IMR-90 (cell line): Measurements from ENCODE around the gene AUTS2. TPM values are rescaled to one million over a fixed set of nuclear protein-coding genes. Genes with fewer than 3 reads are reported as not detected.

Experiments
- ATAC-seq: fragments of 200-7000 bp; cut with Tn5 transposase; 2 replicates; pipeline ENCODE4 v1.9.1; 2020; ENCODE audit warnings: low read depth, mild to moderate bottlenecking, moderate library complexity
- BruUV-seq: library from RNA; stranded (reverse); fragments of 400-500 nt; replicated peaks from 2 replicates; lab custom pipeline; 2021; lab: Mats Ljungman, UMichigan
- CTCF ChIA-PET: fragments of 300-600 bp; formaldehyde crosslinking; extraction: SDS; loops from one replicate; lab custom pipeline; 2021; ENCODE audit warnings: antibody characterized with exemption; lab: Yijun Ruan, JAX
- POLR2A ChIA-PET: fragments of 300-600 bp; sonication (Branson Sonifier 250); formaldehyde crosslinking; loops from one replicate; lab custom pipeline; 2022; ENCODE audit warnings: antibody characterized with exemption; ENCODE audit not compliant: unreplicated experiment; lab: Charles Lee
- DNase-seq: peaks from one replicate; pipeline ENCODE4 v3.0.0; 2013
- H2AFZ ChIP-seq: replicated peaks from 2 replicates; pipeline ENCODE3; 2013; ENCODE audit warnings: low read length, mild to moderate bottlenecking; ENCODE audit not compliant: poor library complexity
- H2AK5ac ChIP-seq: 2 replicates; pipeline ENCODE4 v1.6.1; 2013; ENCODE audit warnings: low read depth, low read length, inconsistent platforms
- H2AK9ac ChIP-seq: replicated peaks from 2 replicates; pipeline ENCODE3; 2013; ENCODE audit warnings: mild to moderate bottlenecking, low read depth, low read length, moderate library complexity; ENCODE audit not compliant: poor library complexity
- H2BK120ac ChIP-seq: 2 replicates; pipeline ENCODE4 v1.6.1; 2013; ENCODE audit warnings: low read depth, low read length, inconsistent platforms
- H2BK15ac ChIP-seq: 3 replicates; pipeline ENCODE4 v1.6.1; 2013; ENCODE audit warnings: low read depth, low read length, inconsistent platforms
- H2BK20ac ChIP-seq: 2 replicates; pipeline ENCODE4 v1.6.1; 2013; ENCODE audit warnings: low read depth, mild to moderate bottlenecking, inconsistent platforms, low read length, moderate library complexity
- H2BK5ac ChIP-seq: 2 replicates; pipeline ENCODE4 v1.6.1; 2013; ENCODE audit warnings: mild to moderate bottlenecking, low read depth, low read length, inconsistent platforms; ENCODE audit not compliant: poor library complexity, severe bottlenecking
- H3K14ac ChIP-seq: replicated peaks from 2 replicates; pipeline ENCODE4 v1.6.1; 2013; ENCODE audit warnings: low read depth, low read length, inconsistent platforms
- H3K18ac ChIP-seq: 2 replicates; pipeline ENCODE4 v1.6.1; 2013; ENCODE audit warnings: low read depth, low read length, control low read depth
- H3K23ac ChIP-seq: 2 replicates; pipeline ENCODE4 v1.6.1; 2013; ENCODE audit warnings: low read depth, low read length, inconsistent platforms
- H3K27ac ChIP-seq: 2 replicates; pipeline ENCODE4 v1.5.1; 2013; ENCODE audit warnings: mild to moderate bottlenecking, control low read depth, low read length; ENCODE audit not compliant: insufficient read depth
- H3K27me3 ChIP-seq: 2 replicates; pipeline ENCODE4 v1.6.1; 2013; ENCODE audit warnings: low read length; ENCODE audit not compliant: control insufficient read depth, insufficient read depth
- H3K36me3 ChIP-seq: 2 replicates; pipeline ENCODE4 v1.6.1; 2013; ENCODE audit warnings: low read length, mixed read lengths; ENCODE audit not compliant: control insufficient read depth, insufficient read depth
- H3K4ac ChIP-seq: 2 replicates; pipeline ENCODE4 v1.6.1; 2013; ENCODE audit warnings: low read depth, low read length, inconsistent platforms
- H3K4me1 ChIP-seq: 2 replicates; pipeline ENCODE4 v1.6.1; 2013; ENCODE audit warnings: low read length, mixed read lengths; ENCODE audit not compliant: control insufficient read depth, insufficient read depth
- H3K4me2 ChIP-seq: 2 replicates; pipeline ENCODE4 v1.6.1; 2013; ENCODE audit warnings: low read depth, mild to moderate bottlenecking, control low read depth, low read length, moderate library complexity
- H3K4me3 ChIP-seq: 2 replicates; pipeline ENCODE4 v1.5.1; 2013; ENCODE audit warnings: low read depth, mild to moderate bottlenecking, control low read depth, low read length, moderate library complexity; ENCODE audit not compliant: insufficient read depth
- H3K56ac ChIP-seq: 2 replicates; pipeline ENCODE4 v1.6.1; 2013; ENCODE audit warnings: low read length, inconsistent platforms; ENCODE audit not compliant: insufficient read depth; ENCODE audit errors: extremely low read depth
- H3K79me1 ChIP-seq, 2 experiments: 2 replicates each; pipeline ENCODE4 v1.6.1; 2013; ENCODE audit warnings: low read length in 2 of 2, inconsistent platforms in 1 of 2, low read depth in 1 of 2
- H3K9ac ChIP-seq: 2 replicates; pipeline ENCODE4 v1.6.1; 2013; ENCODE audit warnings: low read depth, low read length, control low read depth
- H3K9me1 ChIP-seq: 2 replicates; pipeline ENCODE4 v1.6.1; 2013; ENCODE audit warnings: low read length, inconsistent platforms; ENCODE audit not compliant: insufficient read depth
- H3K9me3 ChIP-seq: 2 replicates; pipeline ENCODE4 v1.6.1; 2013; ENCODE audit warnings: low read length; ENCODE audit not compliant: control insufficient read depth, insufficient read depth
- H4K20me1 ChIP-seq: 2 replicates; pipeline ENCODE4 v1.6.1; 2013; ENCODE audit warnings: low read length, inconsistent platforms; ENCODE audit not compliant: insufficient read depth
- H4K5ac ChIP-seq: 2 replicates; pipeline ENCODE4 v1.6.1; 2013; ENCODE audit warnings: mild to moderate bottlenecking, low read depth, low read length, control low read depth
- H4K8ac ChIP-seq, 2 experiments: 2 replicates each; pipeline ENCODE4 v1.6.1; 2013; ENCODE audit warnings: low read depth in 2 of 2, low read length in 2 of 2, control low read depth in 1 of 2, inconsistent platforms in 1 of 2
- H4K91ac ChIP-seq: 2 replicates; pipeline ENCODE4 v1.6.1; 2013; ENCODE audit warnings: low read depth, low read length, inconsistent platforms; ENCODE audit not compliant: insufficient read depth
- BHLHE40 ChIP-seq: fragments of 150-350 bp; IDR thresholded peaks from 2 replicates; pipeline ENCODE4 v1.6.1; 2016; ENCODE audit warnings: mild to moderate bottlenecking, low read depth, low read length
- CHD1 ChIP-seq: IDR thresholded peaks from 2 replicates; pipeline ENCODE4 v1.6.1; 2012; ENCODE audit warnings: low read depth, low read length, improper control_type of control experiment
- FOS ChIP-seq: fragments of 150-350 bp; IDR thresholded peaks from 2 replicates; pipeline ENCODE4 v1.6.1; 2016; ENCODE audit warnings: low read depth, low read length
- MXI1 ChIP-seq: IDR thresholded peaks from 2 replicates; pipeline ENCODE4 v1.6.1; 2012; ENCODE audit warnings: low read depth, mild to moderate bottlenecking, low read length, moderate library complexity, borderline replicate concordance
- NFE2L2 ChIP-seq: fragments of 150-350 bp; IDR thresholded peaks from 2 replicates; pipeline ENCODE4 v1.6.1; 2016; ENCODE audit warnings: low read depth, mild to moderate bottlenecking, low read length
- RCOR1 ChIP-seq: IDR thresholded peaks from 2 replicates; pipeline ENCODE4 v1.6.1; 2012; ENCODE audit warnings: mild to moderate bottlenecking, low read length, improper control_type of control experiment; ENCODE audit not compliant: insufficient replicate concordance
- WGBS, 2 experiments: methylation state at CpG; one replicate each; pipeline versions ENCODE4 v1.1.5 to v1.1.7; 2013; ENCODE audit warnings: missing lambda C conversion rate in 2 of 2; ENCODE audit not compliant: insufficient read length in 1 of 2; ENCODE audit errors: extremely low coverage in 2 of 2; 5-methylcytosine and 5-hydroxymethylcytosine counted together
- dilution Hi-C: fragments of 300-500 bp; cut with HindIII; formaldehyde crosslinking; loops from one replicate; pipeline ENCODE4 v1.14.3; 2018; ENCODE audit warnings: low sequenced_read_pairs; ENCODE audit not compliant: unreplicated experiment
- in situ Hi-C: fragments of 300-500 bp; cut with MboI; formaldehyde crosslinking; loops from 3 replicates; pipeline ENCODE4 v1.14.3; 2019; ENCODE audit warnings: low sequenced_read_pairs, inconsistent platforms, mixed read lengths
- intact Hi-C: fragments of 100-400 bp; cut with micrococcal nuclease; formaldehyde crosslinking; loops from 2 replicates; pipeline ENCODE4 v1.10.0; 2022
- polyA plus RNA-seq, 3 experiments: library from polyadenylated mRNA; depleted of rRNA; stranded (reverse); fragments of >200 nt; gene quantifications; 2 replicates each; pipeline ENCODE4 v1.2.3, GENCODE V29; 2012; ENCODE audit warnings: low replicate concordance in 1 of 3
- total RNA-seq: library from RNA; depleted of rRNA; stranded (reverse); fragments of >200 nt; gene quantifications from 2 replicates; pipeline ENCODE4 v1.2.3, GENCODE V29; 2012
- TF ChIP-seq, protein P1 (sequence below): fragments of 150-350 bp; IDR thresholded peaks from 2 replicates; pipeline ENCODE4 v1.6.1; 2016; ENCODE audit warnings: low read depth, mild to moderate bottlenecking, low read length, moderate library complexity, borderline replicate concordance
- TF ChIP-seq, protein P2 (sequence below): conservative IDR thresholded peaks from 2 replicates; pipeline ENCODE4 v1.5.1; 2012; ENCODE audit warnings: mild to moderate bottlenecking, low read depth, low read length, improper control_type of control experiment

The AUTS2 gene
- total and polyA plus RNA-seq, 2 of the 4 experiments (the other 2 are of a cell fraction), result 0.90 to 3.0 TPM

GRCh38 chr7:69550991-69551390, 47.3 kb upstream of the AUTS2 start:
- no peak overlapping the region for H2BK20ac ChIP-seq
- no peaks in the 10 kb centered on the region for H3K27me3 ChIP-seq
- H2AK5ac ChIP-seq, result no peak overlapping the region
- no peaks in the 10 kb centered on the region for H4K20me1 ChIP-seq
- WGBS, 2 experiments, result 50% methylated on average over 2 of the region's 6 CpGs; no CpG with 5 or more reads in 1 of the 2 experiments
- H3K56ac ChIP-seq, result no peak overlapping the region
- no peaks in the 10 kb centered on the region for H3K9me1 ChIP-seq
- no peak overlapping the region for H4K5ac ChIP-seq
- peaks cover 11% of the 10 kb centered on the region for H3K9me3 ChIP-seq
- no peak overlapping the region for H3K9ac ChIP-seq
- no peak overlapping the region for H2BK5ac ChIP-seq
- intact Hi-C loops, result no loop called here
- H3K4me3 ChIP-seq, result no peak overlapping the region
- H3K4ac ChIP-seq, result no peak overlapping the region
- no peak overlapping the region for H3K23ac ChIP-seq
- no peak overlapping the region for H3K4me2 ChIP-seq
- dilution Hi-C loops, result no loop called here
- H3K79me1 ChIP-seq, result no peaks in the 10 kb centered on the region
- H2AFZ ChIP-seq, result no peak overlapping the region
- H2BK120ac ChIP-seq, result no peak overlapping the region
- H4K8ac ChIP-seq, result no peak overlapping the region
- H3K27ac ChIP-seq, result no peak overlapping the region
- no peak overlapping the region for H3K18ac ChIP-seq
- in situ Hi-C loops, result no loop called here
- H3K14ac ChIP-seq, result no peak overlapping the region
- no peak overlapping the region for H2BK15ac ChIP-seq
- ATAC-seq (no peak), DNase-seq (no peak)
- no peak overlapping the region for H4K91ac ChIP-seq
- no peak overlapping the region for H2AK9ac ChIP-seq
- no peaks in the 10 kb centered on the region for H3K36me3 ChIP-seq
- no peaks in the 10 kb centered on the region for H3K4me1 ChIP-seq
- TF ChIP-seq RCOR1 (no peak), FOS (no peak), BHLHE40 (no peak), MXI1 (no peak), NFE2L2 (no peak), CHD1 (no peak)
- TF ChIP-seq, protein P1, sequence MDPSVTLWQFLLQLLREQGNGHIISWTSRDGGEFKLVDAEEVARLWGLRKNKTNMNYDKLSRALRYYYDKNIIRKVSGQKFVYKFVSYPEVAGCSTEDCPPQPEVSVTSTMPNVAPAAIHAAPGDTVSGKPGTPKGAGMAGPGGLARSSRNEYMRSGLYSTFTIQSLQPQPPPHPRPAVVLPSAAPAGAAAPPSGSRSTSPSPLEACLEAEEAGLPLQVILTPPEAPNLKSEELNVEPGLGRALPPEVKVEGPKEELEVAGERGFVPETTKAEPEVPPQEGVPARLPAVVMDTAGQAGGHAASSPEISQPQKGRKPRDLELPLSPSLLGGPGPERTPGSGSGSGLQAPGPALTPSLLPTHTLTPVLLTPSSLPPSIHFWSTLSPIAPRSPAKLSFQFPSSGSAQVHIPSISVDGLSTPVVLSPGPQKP, result no peak
- TF ChIP-seq, protein P2, sequence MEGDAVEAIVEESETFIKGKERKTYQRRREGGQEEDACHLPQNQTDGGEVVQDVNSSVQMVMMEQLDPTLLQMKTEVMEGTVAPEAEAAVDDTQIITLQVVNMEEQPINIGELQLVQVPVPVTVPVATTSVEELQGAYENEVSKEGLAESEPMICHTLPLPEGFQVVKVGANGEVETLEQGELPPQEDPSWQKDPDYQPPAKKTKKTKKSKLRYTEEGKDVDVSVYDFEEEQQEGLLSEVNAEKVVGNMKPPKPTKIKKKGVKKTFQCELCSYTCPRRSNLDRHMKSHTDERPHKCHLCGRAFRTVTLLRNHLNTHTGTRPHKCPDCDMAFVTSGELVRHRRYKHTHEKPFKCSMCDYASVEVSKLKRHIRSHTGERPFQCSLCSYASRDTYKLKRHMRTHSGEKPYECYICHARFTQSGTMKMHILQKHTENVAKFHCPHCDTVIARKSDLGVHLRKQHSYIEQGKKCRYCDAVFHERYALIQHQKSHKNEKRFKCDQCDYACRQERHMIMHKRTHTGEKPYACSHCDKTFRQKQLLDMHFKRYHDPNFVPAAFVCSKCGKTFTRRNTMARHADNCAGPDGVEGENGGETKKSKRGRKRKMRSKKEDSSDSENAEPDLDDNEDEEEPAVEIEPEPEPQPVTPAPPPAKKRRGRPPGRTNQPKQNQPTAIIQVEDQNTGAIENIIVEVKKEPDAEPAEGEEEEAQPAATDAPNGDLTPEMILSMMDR, result no peak
- BruUV-seq, result no TSS peak
- POLR2A ChIA-PET, result no interaction called here
- CTCF ChIA-PET, result no interaction called here
